Peyer's patch (tissue), 4 donors: ENCODE data around the gene RHOG.

ENCODE experiments used
- CTCF ChIP-seq, 6 experiments: fragments of 450-650 bp in 4 of 6; fragments of 200-600 bp in 2 of 6; sonication (generic) in 1 of 6; IDR thresholded peaks; one replicate each; pipeline ENCODE4 v1.5.1; 2017 to 2019; ENCODE audit warnings: antibody characterized with exemption in 6 of 6, mild to moderate bottlenecking in 3 of 6, moderate library complexity in 1 of 6
- POLR2A ChIP-seq, 2 donors: fragments of 450-650 bp; IDR thresholded peaks; one replicate each; pipeline ENCODE4 v1.5.1; 2017; ENCODE audit warnings: antibody characterized with exemption in 2 of 2, mild to moderate bottlenecking in 2 of 2, moderate library complexity in 2 of 2

- no peak for TF ChIP-seq CTCF (IDR thresholded peaks at IDR 0.05)
- no peak for TF ChIP-seq POLR2A (IDR thresholded peaks at IDR 0.05)
Measured at GRCh38 chr11:3810446-3810845, 30.3 kb downstream of the RHOG start.
